GM23338 (cell line): ENCODE data around the gene TENM4. TPM values are rescaled to one million over a fixed set of nuclear protein-coding genes. Genes with fewer than 3 reads are reported as not detected.

Experiments used
- CREB1 ChIP-seq: fragments of 250-450 bp; sonication (Bioruptor Pico); IDR thresholded peaks from 2 replicates; pipeline ENCODE4 v1.5.0; 2020; ENCODE audit warnings: low read depth, mild to moderate bottlenecking, moderate library complexity
- ETS1 ChIP-seq: IDR thresholded peaks from 2 replicates; pipeline ENCODE4 v1.6.1; 2016; ENCODE audit warnings: antibody characterized with exemption
- EZH2 ChIP-seq: fragments of 200-600 bp; sonication (generic); IDR thresholded peaks from one replicate; pipeline ENCODE4 v1.8.0; 2017; ENCODE audit warnings: antibody characterized with exemption, mild to moderate bottlenecking, low read depth; ENCODE audit not compliant: unreplicated experiment
- EZH2phosphoT487 ChIP-seq: fragments of 200-600 bp; sonication (generic); IDR thresholded peaks from one replicate; pipeline ENCODE4 v1.8.1; 2018; ENCODE audit warnings: antibody characterized with exemption; ENCODE audit not compliant: unreplicated experiment
- JUNB ChIP-seq: IDR thresholded peaks from one replicate; pipeline ENCODE4 v1.6.1; 2016; ENCODE audit warnings: antibody characterized with exemption; ENCODE audit not compliant: unreplicated experiment
- NANOG ChIP-seq: IDR thresholded peaks from 2 replicates; pipeline ENCODE4 v1.6.1; 2016; ENCODE audit warnings: antibody characterized with exemption, borderline replicate concordance
- POLR2AphosphoS5 ChIP-seq: IDR thresholded peaks from 2 replicates; pipeline ENCODE4 v1.6.1; 2016; ENCODE audit warnings: antibody characterized with exemption, low read depth
- STAT1 ChIP-seq: IDR thresholded peaks from one replicate; pipeline ENCODE4 v1.6.1; 2016; ENCODE audit warnings: antibody characterized with exemption; ENCODE audit not compliant: unreplicated experiment
- ZNF114 ChIP-seq: fragments of 250-450 bp; sonication (Bioruptor Pico); IDR thresholded peaks from 2 replicates; pipeline ENCODE4 v1.5.0; 2020; ENCODE audit warnings: mild to moderate bottlenecking, moderate library complexity
- polyA plus RNA-seq: library from polyadenylated mRNA; unstranded; fragments of >200 nt; fragmentation: Nextera tagmentation; extraction: Ambion mirVana; gene quantifications from 2 replicates; pipeline ENCODE4 v1.2.1, GENCODE V29; 2016
- total RNA-seq: library from RNA; depleted of rRNA; stranded (reverse); fragments of >200 nt; shearing (Covaris generic); gene quantifications from 2 replicates; pipeline ENCODE4 v1.2.3, GENCODE V29; 2014
- TF ChIP-seq, protein P1 (sequence below): fragments of 250-450 bp; sonication (Bioruptor Pico); IDR thresholded peaks from 2 replicates; pipeline ENCODE4 v1.5.0; 2020; ENCODE audit warnings: mild to moderate bottlenecking, moderate library complexity
- TF ChIP-seq, protein P2 (sequence below): IDR thresholded peaks from one replicate; pipeline ENCODE4 v1.6.1; 2018; ENCODE audit warnings: antibody characterized with exemption; ENCODE audit not compliant: unreplicated experiment

Gene TENM4
- total and polyA plus RNA-seq, 2 experiments from 2014 or later: 7.3 TPM

- TF ChIP-seq, protein P1, sequence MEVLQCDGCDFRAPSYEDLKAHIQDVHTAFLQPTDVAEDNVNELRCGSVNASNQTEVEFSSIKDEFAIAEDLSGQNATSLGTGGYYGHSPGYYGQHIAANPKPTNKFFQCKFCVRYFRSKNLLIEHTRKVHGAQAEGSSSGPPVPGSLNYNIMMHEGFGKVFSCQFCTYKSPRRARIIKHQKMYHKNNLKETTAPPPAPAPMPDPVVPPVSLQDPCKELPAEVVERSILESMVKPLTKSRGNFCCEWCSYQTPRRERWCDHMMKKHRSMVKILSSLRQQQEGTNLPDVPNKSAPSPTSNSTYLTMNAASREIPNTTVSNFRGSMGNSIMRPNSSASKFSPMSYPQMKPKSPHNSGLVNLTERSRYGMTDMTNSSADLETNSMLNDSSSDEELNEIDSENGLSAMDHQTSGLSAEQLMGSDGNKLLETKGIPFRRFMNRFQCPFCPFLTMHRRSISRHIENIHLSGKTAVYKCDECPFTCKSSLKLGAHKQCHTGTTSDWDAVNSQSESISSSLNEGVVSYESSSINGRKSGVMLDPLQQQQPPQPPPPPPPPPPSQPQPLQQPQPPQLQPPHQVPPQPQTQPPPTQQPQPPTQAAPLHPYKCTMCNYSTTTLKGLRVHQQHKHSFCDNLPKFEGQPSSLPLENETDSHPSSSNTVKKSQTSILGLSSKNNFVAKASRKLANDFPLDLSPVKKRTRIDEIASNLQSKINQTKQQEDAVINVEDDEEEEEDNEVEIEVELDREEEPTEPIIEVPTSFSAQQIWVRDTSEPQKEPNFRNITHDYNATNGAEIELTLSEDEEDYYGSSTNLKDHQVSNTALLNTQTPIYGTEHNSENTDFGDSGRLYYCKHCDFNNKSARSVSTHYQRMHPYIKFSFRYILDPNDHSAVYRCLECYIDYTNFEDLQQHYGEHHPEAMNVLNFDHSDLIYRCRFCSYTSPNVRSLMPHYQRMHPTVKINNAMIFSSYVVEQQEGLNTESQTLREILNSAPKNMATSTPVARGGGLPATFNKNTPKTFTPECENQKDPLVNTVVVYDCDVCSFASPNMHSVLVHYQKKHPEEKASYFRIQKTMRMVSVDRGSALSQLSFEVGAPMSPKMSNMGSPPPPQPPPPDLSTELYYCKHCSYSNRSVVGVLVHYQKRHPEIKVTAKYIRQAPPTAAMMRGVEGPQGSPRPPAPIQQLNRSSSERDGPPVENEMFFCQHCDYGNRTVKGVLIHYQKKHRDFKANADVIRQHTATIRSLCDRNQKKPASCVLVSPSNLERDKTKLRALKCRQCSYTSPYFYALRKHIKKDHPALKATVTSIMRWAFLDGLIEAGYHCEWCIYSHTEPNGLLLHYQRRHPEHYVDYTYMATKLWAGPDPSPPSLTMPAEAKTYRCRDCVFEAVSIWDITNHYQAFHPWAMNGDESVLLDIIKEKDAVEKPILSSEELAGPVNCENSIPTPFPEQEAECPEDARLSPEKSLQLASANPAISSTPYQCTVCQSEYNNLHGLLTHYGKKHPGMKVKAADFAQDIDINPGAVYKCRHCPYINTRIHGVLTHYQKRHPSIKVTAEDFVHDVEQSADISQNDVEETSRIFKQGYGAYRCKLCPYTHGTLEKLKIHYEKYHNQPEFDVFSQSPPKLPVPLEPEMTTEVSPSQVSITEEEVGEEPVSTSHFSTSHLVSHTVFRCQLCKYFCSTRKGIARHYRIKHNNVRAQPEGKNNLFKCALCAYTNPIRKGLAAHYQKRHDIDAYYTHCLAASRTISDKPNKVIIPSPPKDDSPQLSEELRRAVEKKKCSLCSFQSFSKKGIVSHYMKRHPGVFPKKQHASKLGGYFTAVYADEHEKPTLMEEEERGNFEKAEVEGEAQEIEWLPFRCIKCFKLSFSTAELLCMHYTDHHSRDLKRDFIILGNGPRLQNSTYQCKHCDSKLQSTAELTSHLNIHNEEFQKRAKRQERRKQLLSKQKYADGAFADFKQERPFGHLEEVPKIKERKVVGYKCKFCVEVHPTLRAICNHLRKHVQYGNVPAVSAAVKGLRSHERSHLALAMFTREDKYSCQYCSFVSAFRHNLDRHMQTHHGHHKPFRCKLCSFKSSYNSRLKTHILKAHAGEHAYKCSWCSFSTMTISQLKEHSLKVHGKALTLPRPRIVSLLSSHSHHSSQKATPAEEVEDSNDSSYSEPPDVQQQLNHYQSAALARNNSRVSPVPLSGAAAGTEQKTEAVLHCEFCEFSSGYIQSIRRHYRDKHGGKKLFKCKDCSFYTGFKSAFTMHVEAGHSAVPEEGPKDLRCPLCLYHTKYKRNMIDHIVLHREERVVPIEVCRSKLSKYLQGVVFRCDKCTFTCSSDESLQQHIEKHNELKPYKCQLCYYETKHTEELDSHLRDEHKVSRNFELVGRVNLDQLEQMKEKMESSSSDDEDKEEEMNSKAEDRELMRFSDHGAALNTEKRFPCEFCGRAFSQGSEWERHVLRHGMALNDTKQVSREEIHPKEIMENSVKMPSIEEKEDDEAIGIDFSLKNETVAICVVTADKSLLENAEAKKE: no peak
- TF ChIP-seq NANOG (no peak), ETS1 (no peak), EZH2 (no peak), STAT1 (no peak), CREB1 (CRISPR knock-in tag) (no peak), JUNB (no peak), EZH2phosphoT487 (no peak), ZNF114 (CRISPR knock-in tag) (no peak), POLR2AphosphoS5 (no peak; the same call in 1 of the 2 replicates)
- TF ChIP-seq, protein P2, sequence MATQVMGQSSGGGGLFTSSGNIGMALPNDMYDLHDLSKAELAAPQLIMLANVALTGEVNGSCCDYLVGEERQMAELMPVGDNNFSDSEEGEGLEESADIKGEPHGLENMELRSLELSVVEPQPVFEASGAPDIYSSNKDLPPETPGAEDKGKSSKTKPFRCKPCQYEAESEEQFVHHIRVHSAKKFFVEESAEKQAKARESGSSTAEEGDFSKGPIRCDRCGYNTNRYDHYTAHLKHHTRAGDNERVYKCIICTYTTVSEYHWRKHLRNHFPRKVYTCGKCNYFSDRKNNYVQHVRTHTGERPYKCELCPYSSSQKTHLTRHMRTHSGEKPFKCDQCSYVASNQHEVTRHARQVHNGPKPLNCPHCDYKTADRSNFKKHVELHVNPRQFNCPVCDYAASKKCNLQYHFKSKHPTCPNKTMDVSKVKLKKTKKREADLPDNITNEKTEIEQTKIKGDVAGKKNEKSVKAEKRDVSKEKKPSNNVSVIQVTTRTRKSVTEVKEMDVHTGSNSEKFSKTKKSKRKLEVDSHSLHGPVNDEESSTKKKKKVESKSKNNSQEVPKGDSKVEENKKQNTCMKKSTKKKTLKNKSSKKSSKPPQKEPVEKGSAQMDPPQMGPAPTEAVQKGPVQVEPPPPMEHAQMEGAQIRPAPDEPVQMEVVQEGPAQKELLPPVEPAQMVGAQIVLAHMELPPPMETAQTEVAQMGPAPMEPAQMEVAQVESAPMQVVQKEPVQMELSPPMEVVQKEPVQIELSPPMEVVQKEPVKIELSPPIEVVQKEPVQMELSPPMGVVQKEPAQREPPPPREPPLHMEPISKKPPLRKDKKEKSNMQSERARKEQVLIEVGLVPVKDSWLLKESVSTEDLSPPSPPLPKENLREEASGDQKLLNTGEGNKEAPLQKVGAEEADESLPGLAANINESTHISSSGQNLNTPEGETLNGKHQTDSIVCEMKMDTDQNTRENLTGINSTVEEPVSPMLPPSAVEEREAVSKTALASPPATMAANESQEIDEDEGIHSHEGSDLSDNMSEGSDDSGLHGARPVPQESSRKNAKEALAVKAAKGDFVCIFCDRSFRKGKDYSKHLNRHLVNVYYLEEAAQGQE: no peak
These were observed 3.4 kb downstream of the TENM4 start (continued) for GRCh38 chr11:79437278-79437980.
